Measurements from ENCODE around the gene CCSER1. TPM values are rescaled to one million over a fixed set of nuclear protein-coding genes. Genes with fewer than 3 reads are reported as not detected.

The CCSER1 gene
- total RNA-seq, 2 experiments from 2014 or later, result not detected

DNA sequence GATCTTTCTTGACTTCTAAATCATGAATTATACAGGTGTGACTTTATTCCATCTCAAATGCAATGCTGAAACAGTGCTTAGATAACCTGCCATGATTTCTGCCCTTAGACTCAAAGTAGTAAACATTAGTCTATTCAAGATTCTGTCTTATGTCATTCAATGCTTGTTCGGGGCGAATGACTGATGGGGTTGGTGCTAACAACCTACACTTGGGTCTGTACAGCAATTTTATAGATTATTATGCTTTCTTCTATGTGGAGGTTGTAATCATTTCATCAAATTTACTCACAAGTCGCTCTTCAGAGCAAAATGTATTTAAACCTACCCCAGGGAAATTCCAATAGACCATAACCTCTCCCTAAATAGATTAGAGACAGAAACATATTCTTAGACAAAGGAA, 1155.0 kb downstream of the CCSER1 start:
- Histone ChIP-seq H2AFZ (ENCODE audit: low read length) (no peak overlapping the region), H3K36me3 (ENCODE audit: insufficient read depth, low read length) (no peaks in the 10 kb centered on the region), H3K27ac (ENCODE audit: low read depth, low read length, poor library complexity, severe bottlenecking) (no peak overlapping the region), H3K4me3 (ENCODE audit: low read depth, low read length, poor library complexity, severe bottlenecking) (no peak overlapping the region), H4K20me1 (ENCODE audit: insufficient read depth, low read length) (no peaks in the 10 kb centered on the region), H3K4me1 (ENCODE audit: insufficient read depth, low read length, poor library complexity, severe bottlenecking) (no peaks in the 10 kb centered on the region), H3K4me2 (ENCODE audit: low read length) (no peak overlapping the region), H3K9me2 (ENCODE audit: insufficient read depth, low read length) (no peaks in the 10 kb centered on the region), H3K79me2 (ENCODE audit: insufficient read depth, low read depth, low read length) (no peaks in the 10 kb centered on the region), H3K9me3 (ENCODE audit: low read length) (no peaks in the 10 kb centered on the region)
- intact Hi-C loops (cut with micrococcal nuclease; ENCODE audit: unreplicated experiment), result no loop called here
- no TSS peak for BruUV-seq (replicated peaks)
- CTCF ChIA-PET (ENCODE audit: unreplicated experiment), result no interaction called here
- no peak for TF ChIP-seq EZH2phosphoT487 (IDR thresholded peaks at IDR 0.05; ENCODE audit: borderline replicate concordance, low read depth, low read length)
- TF ChIP-seq, protein P1, sequence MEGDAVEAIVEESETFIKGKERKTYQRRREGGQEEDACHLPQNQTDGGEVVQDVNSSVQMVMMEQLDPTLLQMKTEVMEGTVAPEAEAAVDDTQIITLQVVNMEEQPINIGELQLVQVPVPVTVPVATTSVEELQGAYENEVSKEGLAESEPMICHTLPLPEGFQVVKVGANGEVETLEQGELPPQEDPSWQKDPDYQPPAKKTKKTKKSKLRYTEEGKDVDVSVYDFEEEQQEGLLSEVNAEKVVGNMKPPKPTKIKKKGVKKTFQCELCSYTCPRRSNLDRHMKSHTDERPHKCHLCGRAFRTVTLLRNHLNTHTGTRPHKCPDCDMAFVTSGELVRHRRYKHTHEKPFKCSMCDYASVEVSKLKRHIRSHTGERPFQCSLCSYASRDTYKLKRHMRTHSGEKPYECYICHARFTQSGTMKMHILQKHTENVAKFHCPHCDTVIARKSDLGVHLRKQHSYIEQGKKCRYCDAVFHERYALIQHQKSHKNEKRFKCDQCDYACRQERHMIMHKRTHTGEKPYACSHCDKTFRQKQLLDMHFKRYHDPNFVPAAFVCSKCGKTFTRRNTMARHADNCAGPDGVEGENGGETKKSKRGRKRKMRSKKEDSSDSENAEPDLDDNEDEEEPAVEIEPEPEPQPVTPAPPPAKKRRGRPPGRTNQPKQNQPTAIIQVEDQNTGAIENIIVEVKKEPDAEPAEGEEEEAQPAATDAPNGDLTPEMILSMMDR (conservative IDR thresholded peaks at IDR 0.05; ENCODE audit: low read length), result no peak
- POLR2A ChIA-PET, result no interaction called here
- no peak for DNase-seq (ENCODE audit: low spot score)

DNA sequence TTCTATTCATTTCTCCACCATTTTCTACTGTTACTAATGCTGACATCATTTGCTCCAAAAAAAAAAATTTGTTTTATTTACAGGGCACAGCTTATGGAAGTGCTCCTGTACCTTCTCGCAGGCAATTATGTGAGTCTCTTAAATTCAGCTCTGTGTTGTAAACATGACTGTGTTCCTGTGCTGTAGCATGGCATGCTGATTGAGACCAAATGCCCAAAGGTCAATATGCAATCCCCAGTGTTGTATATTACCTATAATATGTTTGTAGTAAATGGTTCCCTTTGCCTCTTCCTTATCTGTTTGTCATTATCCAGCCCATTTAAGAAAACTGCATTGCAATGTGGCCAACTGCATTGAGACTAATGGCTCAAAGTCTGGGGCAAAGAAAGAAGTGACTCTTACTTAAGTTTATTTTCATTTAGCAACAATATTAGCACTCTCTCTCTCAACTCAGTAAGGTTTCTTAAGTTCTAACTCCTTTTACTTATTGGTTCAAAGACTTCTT, 1156.6 kb downstream of the CCSER1 start:
- Histone ChIP-seq H3K79me2 (ENCODE audit: insufficient read depth, low read depth, low read length) (no peaks in the 10 kb centered on the region), H2AFZ (ENCODE audit: low read length) (no peak overlapping the region), H4K20me1 (ENCODE audit: insufficient read depth, low read length) (no peaks in the 10 kb centered on the region), H3K27ac (ENCODE audit: low read depth, low read length, poor library complexity, severe bottlenecking) (no peak overlapping the region), H3K9me3 (ENCODE audit: low read length) (no peaks in the 10 kb centered on the region), H3K4me3 (ENCODE audit: low read depth, low read length, poor library complexity, severe bottlenecking) (no peak overlapping the region), H3K9me2 (ENCODE audit: insufficient read depth, low read length) (no peaks in the 10 kb centered on the region), H3K4me2 (ENCODE audit: low read length) (no peak overlapping the region), H3K36me3 (ENCODE audit: insufficient read depth, low read length) (no peaks in the 10 kb centered on the region), H3K4me1 (ENCODE audit: insufficient read depth, low read length, poor library complexity, severe bottlenecking) (no peaks in the 10 kb centered on the region)
- ChIA-PET POLR2A (no interaction called here), CTCF (ENCODE audit: unreplicated experiment) (no interaction called here)
- intact Hi-C loops (cut with micrococcal nuclease; ENCODE audit: unreplicated experiment), result no loop called here
- no peak for DNase-seq (ENCODE audit: low spot score)
- TF ChIP-seq EZH2phosphoT487 (IDR thresholded peaks at IDR 0.05; ENCODE audit: borderline replicate concordance, low read depth, low read length), result no peak
- TF ChIP-seq, protein P1 (conservative IDR thresholded peaks at IDR 0.05; ENCODE audit: low read length), result no peak
- BruUV-seq (replicated peaks), result no TSS peak

- TF ChIP-seq EZH2phosphoT487 (IDR thresholded peaks at IDR 0.05; ENCODE audit: borderline replicate concordance, low read depth, low read length), result no peak
- TF ChIP-seq, protein P1 (conservative IDR thresholded peaks at IDR 0.05; ENCODE audit: low read length), result no peak
- no peaks in the 10 kb centered on the region for H3K4me1 ChIP-seq (ENCODE audit: insufficient read depth, low read length, poor library complexity, severe bottlenecking)
- POLR2A ChIA-PET, result no interaction called here
- no peaks in the 10 kb centered on the region for H3K79me2 ChIP-seq (ENCODE audit: insufficient read depth, low read depth, low read length)
- no peaks in the 10 kb centered on the region for H4K20me1 ChIP-seq (ENCODE audit: insufficient read depth, low read length)
- no peaks in the 10 kb centered on the region for H3K9me3 ChIP-seq (ENCODE audit: low read length)
- H2AFZ ChIP-seq (ENCODE audit: low read length), result no peak overlapping the region
- H3K27ac ChIP-seq (ENCODE audit: low read depth, low read length, poor library complexity, severe bottlenecking), result no peak overlapping the region
- CTCF ChIA-PET (ENCODE audit: unreplicated experiment), result no interaction called here
- H3K4me2 ChIP-seq (ENCODE audit: low read length), result no peak overlapping the region
- H3K36me3 ChIP-seq (ENCODE audit: insufficient read depth, low read length), result no peaks in the 10 kb centered on the region
- H3K9me2 ChIP-seq (ENCODE audit: insufficient read depth, low read length), result no peaks in the 10 kb centered on the region
- no peak overlapping the region for H3K4me3 ChIP-seq (ENCODE audit: low read depth, low read length, poor library complexity, severe bottlenecking)
- no peak for DNase-seq (ENCODE audit: low spot score)
- intact Hi-C loops (cut with micrococcal nuclease; ENCODE audit: unreplicated experiment), result no loop called here
- BruUV-seq (replicated peaks), result no TSS peak
These were observed 1157.3 kb downstream of the CCSER1 start for GRCh38 chr4:91284480-91284879.
